ENCODE measurements around the gene FRMPD2.

DNA sequence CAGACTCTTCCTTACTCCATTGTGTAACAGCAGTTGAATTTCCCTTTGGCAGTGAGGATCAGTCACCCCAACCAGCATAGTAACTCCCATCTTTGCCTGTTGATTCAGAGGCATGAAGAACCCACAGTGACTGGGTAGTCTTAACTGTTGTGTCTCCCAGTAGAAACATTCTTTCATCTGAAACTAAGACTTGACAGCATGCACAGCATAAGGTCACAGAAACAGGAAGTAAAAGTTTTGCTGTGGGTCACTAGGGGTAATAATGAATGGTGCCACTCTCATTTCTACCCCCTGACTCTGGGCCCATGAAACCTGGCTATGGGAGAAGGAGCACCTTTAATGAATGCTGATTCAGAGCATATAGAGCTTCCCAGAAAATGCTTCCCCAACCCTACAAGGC lies 8.3 kb upstream of the FRMPD2 start:
- no peak for TF ChIP-seq ZNF274 (IDR thresholded peaks at IDR 0.05; ENCODE audit: low read depth, low read length)
- TF ChIP-seq SUZ12 (IDR thresholded peaks at IDR 0.05; ENCODE audit: extremely low read depth, insufficient read depth, insufficient read length): no peak
- no peak for TF ChIP-seq YY1 (IDR thresholded peaks at IDR 0.05; ENCODE audit: insufficient read depth, insufficient read length)
